NCI-H1436 (cell line): ENCODE data around the gene TAS2R1.

Source experiments
- DNase-seq: peaks from one replicate; lab custom pipeline; 2025; lab: John Stamatoyannopoulos, UW

TAS2R1 gene

GRCh38 chr5:9630251-9630650 lies at the start of gene TAS2R1:
Gene TAS2R1, minus strand, starts transcription at chr5:9630351. Its CDS starts 319 bp downstream, at chr5:9630032.
- no peak for DNase-seq

DNA sequence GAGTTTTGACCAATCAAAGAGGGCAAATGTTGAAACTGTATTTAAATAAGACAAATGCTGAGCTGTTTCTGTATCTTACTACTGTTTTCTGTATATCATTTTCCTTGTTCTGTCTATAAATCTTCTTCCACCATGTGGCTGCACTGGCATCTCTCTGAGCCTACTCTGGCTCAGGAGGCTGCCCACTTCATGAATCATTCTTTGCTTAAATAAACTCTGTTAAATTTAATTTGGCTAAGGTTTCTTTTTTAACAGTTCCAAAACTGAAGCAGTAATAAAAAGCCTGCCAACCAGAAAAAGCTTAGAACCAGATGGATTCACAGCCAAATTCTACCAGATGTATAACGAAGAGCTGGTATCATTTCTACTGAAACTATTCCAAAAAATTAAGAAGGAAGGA lies 40.2 kb upstream of the TAS2R1 start:
- no peak for DNase-seq

DNA sequence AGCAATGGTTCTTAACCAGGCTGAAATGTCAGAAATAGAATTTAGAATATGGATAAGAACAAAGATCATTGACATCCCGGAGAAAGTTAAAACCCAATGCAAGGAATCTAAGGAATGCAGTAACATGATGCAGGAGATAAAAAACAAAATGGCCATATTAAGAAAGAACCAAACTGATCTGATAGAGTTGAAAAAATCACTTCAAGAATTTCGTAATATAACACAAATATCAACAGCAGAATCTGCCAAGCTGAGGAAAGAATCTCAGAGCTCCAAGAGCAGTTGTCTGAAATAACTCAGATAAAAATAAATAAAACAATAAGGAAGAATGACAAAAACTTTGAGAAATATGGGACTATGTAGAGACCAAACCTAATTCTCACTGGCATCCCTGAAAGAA lies 37.8 kb upstream of the TAS2R1 start:
- no peak for DNase-seq

DNA sequence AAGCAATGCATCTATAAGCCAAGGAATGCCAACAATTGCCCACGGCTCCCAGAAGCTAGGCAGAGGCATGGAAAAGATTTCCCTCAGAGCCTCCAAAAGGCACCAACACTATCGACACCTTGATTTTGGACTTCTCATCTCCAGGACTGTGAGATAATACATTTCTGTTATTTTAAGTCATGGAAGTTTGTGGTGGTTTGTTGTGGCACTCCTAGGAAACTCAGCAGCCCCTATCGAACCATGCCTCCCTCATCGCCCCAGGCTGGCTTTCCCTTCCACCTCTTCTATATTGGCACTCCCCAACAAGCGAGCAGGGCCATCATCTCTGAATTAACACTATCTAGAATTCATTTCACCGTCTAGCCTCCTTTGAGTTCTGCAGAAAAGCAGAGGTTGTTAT lies 33.7 kb upstream of the TAS2R1 start:
- DNase-seq, result no peak

DNA sequence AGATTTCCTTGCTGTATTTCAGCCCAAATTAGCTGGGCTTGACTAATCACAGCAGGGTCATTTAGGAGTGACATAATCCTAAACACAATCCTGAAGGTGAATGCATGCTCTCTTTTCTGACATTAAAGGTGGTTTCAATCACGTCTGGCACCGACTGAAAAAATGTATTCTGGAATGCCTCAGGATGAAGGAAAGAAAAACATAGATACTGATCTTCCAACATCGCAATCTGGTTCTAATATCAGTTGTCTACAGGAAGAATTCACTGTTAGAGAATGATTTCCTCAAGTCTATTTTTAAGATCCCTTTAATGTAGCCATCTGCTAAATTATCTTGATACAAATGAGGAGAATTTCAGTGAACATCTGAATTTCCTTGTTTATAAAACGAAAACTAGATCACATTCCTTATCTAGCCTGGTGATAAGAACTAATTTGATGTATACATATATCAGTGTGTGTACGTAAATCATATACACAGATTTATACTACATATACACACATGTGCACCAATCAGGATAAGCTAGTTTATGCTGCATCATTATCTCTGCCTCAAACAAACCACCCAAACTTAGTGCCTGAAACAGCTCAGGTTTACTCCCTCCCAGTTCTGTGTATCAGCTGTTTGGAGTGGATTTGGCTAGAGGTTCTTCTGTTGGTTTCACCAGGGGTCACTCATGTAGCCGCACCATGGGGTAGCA lies 31.3 kb upstream of the TAS2R1 start:
- DNase-seq, result no peak

DNA sequence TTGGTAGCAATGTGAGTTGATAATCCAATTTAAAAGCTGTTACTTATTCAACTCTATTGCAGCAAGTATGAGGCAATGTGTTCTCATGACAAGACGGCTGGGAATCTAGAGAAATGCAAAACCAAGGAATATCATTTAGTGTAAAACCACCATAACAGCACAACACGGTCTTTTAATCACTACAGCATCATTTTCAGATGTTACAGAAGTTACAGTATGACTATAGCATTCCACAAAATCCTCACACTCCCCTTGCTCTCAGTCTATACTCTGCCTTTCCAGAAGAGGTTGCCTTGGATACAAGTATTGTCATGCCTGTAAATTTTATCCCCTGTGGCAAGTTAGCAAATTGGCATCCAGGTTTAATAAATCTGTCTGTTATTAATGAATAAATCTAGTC lies 28.6 kb upstream of the TAS2R1 start:
- DNase-seq, result no peak

GRCh38 chr5:9657819-9658218 lies 27.7 kb upstream of the TAS2R1 start:
- no peak for DNase-seq

GRCh38 chr5:9655641-9656040 lies 25.5 kb upstream of the TAS2R1 start:
- no peak for DNase-seq

- DNase-seq, result no peak
Measured at GRCh38 chr5:9654886-9655285, 24.7 kb upstream of the TAS2R1 start.

DNA sequence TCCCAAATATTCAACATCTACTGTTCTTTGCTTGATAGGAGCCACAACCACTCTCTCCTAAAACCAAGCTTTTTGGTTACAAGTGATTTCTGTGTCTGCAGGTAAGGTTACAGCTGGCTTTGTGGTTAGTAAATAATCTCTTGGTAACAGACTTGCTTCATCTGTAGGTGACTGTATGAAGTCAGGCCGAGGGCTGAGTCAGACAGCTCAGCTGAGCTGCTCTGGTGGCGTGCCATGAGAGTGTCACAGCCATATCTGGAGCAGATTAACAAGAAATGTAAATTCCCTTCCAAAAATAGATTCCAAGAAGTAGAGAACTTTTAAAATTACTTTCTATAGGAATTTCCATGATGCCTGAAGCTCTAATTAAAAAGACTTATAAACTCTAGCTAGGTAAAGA lies 23.7 kb upstream of the TAS2R1 start:
- DNase-seq, result no peak

DNA sequence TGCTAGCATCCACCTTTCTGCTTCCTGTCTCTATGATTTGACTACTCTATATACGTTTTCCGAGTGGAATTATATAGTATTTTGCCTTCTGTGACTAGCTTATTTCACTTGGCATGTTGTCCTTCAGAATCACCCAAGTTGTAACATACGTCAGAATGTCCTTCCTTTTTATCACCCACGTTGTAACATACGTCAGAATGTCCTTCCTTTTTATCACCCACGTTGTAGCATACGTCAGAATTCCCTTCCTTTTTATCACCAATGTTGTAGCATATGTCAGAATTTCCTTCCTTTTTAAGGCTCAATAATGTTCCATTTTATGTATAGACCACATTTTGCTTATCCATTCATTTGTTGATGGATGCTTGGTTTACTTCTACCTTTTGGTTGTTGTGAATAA lies 22.9 kb upstream of the TAS2R1 start:
- DNase-seq, result no peak

DNA sequence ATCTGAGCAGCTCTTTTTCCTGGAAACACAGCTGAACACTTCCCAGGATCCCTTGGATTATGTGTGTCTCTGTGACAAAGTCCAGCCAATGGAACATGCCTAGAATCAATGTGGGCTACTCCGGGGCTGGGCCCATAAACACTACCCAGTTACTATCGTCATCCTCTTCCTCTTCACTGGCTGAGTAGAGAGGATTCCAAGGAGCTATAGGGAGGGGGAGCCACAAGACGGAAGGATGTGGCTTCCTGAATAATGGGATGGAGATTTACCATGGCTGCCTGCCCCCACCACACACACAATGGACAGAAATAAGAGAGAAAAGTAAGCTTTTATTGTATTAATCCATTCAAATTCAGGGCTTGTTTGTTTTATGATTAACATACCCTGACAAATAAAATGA lies 22.1 kb upstream of the TAS2R1 start:
- DNase-seq, result no peak

DNA sequence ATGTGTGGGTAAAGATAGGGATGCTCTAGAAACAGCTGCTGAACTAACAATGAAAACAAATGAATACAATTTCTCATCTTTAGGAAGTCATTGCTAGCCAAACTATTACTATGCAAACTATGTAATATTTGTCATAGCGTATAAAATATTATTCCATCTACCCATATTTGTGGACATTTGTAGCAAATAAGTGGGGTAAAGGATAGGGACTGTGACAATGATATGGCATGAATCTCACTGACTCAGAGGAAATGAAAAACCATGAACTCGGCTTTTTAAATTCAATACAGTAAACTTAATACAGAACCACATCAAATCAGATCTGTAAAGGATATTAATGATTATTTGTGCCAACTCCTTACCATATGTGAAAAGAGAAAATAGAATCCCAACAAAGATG lies 16.7 kb upstream of the TAS2R1 start:
- no peak for DNase-seq

DNA sequence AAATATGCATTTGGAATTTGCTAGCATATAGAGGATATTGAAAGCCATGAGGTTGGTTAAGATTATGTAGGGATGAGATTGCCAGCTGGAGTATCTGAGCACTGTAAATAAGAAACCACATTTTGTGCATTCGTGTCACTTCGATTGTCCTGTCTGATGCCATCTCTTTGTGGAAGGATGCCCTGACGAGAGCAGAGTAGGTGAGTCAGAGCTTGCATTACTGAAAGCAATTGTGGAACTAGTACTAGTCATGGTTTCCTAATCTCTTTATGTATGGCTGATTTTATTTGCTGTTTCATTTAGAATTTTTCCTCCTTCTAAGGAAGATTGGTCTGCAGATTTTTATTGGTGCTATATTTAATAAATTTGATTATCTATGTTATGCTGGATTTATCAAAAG lies 14.5 kb upstream of the TAS2R1 start:
- DNase-seq, result no peak

DNA sequence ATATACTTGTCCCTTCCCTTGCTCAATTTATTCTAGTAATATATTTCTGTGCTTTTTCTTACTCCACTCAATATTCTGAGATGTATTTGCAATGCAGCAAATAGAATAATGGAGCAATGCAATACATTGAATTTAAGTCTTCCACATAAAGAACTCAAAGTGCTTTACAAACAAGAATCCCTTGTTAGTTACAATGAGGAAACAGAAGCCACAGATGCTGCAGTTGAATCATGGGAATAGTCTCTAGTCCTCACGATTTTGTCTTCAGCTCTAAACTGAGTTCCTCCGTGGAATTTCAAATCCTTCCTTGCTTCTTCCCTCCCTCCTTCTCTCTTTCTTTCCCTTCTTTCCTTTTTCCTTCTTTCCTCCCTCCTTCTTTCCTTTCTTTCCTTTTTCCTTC lies 12.5 kb upstream of the TAS2R1 start:
- no peak for DNase-seq

- DNase-seq, result no peak
Measured at GRCh38 chr5:9641806-9642355, 11.7 kb upstream of the TAS2R1 start.

DNA sequence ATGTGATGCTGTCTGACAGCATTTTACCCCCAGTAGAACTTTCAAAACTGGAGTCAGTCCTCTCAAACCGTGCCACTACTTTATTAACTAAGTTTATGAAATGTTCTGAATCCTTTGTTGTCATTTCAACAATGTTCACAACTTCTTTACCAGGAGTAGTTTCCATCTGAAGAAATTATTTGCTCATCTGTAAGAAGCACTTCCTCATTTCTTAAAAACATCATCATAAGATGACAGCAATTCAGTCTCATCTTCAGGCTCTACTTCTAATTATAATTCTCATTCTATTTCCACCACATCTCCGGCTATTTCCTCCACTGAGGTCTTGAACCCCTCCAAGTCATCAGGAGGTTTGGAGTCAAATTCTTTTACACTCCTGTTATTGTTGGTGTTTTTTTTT lies 2.3 kb upstream of the TAS2R1 start:
- DNase-seq, result no peak

DNA sequence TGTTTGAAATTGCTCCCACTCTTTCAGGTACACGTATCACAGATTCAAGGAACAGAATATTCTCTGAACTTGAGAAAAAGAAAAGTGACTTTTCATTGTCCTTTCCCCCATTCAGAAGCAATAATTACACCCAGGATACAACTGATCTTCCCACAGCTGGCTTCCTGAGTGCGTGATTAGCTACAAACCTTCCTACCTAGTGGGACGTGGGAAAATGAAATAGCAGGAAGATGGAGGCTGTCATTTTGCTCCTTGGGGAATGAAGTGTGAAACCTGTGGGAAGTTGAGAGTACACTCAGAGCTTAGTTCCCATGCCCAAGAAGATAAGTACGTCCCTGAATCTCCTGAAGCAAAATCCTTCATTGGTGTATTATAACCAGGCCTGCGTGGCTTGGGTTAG lies 2.6 kb downstream of the TAS2R1 start:
- DNase-seq, result no peak

DNA sequence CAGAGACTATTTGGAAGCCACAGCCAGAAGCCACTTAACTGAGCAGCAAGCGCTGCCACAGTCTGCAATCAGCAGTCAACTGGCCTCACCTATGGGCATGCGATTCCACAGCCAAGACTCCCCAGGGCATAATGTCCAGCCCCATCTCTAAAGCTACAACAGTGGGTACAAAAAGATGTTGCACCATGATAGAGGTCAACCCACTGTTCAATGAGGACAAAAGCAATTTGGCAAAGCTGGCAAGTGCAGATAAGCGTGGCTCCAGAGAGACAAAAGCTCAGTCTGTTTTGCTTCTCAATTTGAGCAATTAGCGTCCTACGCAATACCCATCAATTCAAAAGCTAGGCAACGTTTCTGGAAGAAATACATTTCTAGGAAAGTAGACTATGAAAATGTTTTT lies 3.2 kb downstream of the TAS2R1 start:
- DNase-seq, result no peak

DNA sequence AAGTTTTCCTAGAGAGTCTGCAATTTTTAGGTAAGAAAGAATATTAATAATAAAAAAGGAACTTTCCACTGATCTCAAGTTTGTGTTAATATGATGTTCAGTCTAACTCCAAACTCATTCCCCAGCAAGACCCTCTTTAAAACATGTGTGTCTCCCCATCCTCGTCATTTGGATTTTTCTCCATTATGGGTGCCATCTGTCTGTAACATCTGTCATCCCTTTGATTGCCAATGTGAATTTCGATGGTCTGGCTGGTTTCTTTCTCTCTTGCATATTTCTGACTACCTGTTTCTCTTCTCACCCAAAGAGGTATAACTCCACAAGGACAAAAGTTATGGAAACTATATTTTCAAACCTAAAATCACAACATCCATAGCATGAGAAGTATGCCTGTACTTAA lies 4.4 kb downstream of the TAS2R1 start:
- no peak for DNase-seq

GRCh38 chr5:9625286-9625685 lies 4.9 kb downstream of the TAS2R1 start:
- DNase-seq, result no peak

- DNase-seq, result no peak
Measured at GRCh38 chr5:9624196-9624947, 5.8 kb downstream of the TAS2R1 start.

DNA sequence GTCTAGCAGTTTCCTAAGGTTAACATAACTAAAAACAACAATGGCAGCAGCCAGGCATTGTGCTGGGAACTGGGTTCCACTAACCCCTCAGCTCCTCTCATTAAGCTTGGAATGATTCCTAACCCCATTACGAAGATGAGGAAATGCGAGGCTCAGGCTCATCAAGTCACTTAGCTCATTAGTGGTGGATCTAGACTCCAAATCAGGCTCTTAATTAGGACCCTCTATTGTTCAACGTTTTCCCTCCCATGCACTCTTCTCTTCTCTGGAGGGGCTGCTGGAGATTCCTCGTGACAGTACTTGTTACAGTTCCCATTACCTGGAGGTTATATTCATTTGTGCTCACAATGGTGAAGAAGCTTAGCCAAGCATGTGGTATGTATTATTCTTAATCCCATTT lies 6.5 kb downstream of the TAS2R1 start:
- no peak for DNase-seq
